ENCODE results near the gene KCTD4. TPM values are rescaled to one million over a fixed set of nuclear protein-coding genes. Genes with fewer than 3 reads are reported as not detected.

KCTD4 gene
- total and polyA plus RNA-seq, 8 donors, result 0.10 TPM; not detected in 7

DNA sequence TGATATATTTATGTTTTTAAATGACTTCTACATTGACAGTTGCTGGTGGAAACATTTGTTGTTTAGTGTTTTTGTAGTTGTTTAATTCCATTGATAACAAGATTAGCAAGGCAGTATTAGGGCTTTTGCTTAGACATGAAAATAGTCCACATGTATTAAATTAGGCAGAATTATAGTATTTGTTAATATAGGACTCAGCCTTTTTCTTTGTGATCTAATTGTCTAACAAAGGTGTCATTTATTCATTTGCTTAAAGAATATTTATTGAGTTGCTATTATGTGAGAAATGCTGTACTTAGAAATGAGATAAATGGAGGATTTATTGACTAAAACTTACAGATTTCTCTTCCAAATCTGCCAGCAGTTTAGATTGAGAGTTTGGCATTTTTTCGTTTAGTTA lies 41.7 kb upstream of the KCTD4 start:
- Histone ChIP-seq H3K4me1 (peaks cover 0 to 25% (median 19%) of the 10 kb centered on the region in 4 donors), H3K27ac (no peak overlapping the region), H3K4me3 (no peak overlapping the region), H3K27me3 (no peaks in the 10 kb centered on the region), H3K36me3 (peaks cover 0 to 2% (median 0%) of the 10 kb centered on the region in 4 donors), H3K9me3 (no peaks in the 10 kb centered on the region)
- TF ChIP-seq POLR2AphosphoS5 (IDR thresholded peaks at IDR 0.05) (no peak), POLR2A (IDR thresholded peaks at IDR 0.05) (no peak), EP300 (IDR thresholded peaks at IDR 0.05) (no peak)
- TF ChIP-seq, protein P1, sequence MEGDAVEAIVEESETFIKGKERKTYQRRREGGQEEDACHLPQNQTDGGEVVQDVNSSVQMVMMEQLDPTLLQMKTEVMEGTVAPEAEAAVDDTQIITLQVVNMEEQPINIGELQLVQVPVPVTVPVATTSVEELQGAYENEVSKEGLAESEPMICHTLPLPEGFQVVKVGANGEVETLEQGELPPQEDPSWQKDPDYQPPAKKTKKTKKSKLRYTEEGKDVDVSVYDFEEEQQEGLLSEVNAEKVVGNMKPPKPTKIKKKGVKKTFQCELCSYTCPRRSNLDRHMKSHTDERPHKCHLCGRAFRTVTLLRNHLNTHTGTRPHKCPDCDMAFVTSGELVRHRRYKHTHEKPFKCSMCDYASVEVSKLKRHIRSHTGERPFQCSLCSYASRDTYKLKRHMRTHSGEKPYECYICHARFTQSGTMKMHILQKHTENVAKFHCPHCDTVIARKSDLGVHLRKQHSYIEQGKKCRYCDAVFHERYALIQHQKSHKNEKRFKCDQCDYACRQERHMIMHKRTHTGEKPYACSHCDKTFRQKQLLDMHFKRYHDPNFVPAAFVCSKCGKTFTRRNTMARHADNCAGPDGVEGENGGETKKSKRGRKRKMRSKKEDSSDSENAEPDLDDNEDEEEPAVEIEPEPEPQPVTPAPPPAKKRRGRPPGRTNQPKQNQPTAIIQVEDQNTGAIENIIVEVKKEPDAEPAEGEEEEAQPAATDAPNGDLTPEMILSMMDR (IDR thresholded peaks at IDR 0.05), result no peak
- intact Hi-C loops (cut with DNase I; ENCODE audit: low total_unique reads), result no loop called here
- WGBS, 5 donors, result 84 to 93% (median 87%) methylated on average over 1 of the region's 1 CpG
- no peak for DNase-seq

DNA sequence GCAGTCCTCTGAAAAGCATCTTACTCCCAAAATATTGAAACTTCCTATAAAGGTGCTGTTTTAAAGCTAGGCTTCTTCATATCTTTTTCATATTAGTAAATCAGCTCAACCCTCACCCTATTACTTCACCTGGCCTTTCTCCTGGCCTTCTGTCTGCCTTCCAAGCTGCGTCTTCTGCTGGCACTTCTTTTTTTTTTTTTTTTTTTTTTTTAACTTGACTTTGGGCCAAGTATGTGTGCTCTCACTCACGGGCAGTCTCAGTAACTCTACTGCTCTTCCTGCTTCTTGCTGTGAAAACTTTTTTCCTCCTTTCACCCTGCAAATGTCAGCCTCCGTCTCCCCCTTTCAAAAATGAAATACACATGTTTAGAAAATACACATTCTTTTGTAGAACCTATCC lies 41.2 kb upstream of the KCTD4 start:
- H3K4me3 ChIP-seq, result no peak overlapping the region
- TF ChIP-seq, protein P1 (IDR thresholded peaks at IDR 0.05), result no peak
- TF ChIP-seq EP300 (IDR thresholded peaks at IDR 0.05), result no peak
- no peak for TF ChIP-seq POLR2AphosphoS5 (IDR thresholded peaks at IDR 0.05)
- no peak for TF ChIP-seq POLR2A (IDR thresholded peaks at IDR 0.05)
- no peaks in the 10 kb centered on the region for H3K27me3 ChIP-seq
- intact Hi-C loops (cut with DNase I; ENCODE audit: low total_unique reads), result no loop called here
- no peak overlapping the region for H3K27ac ChIP-seq
- peaks cover 0 to 25% (median 19%) of the 10 kb centered on the region in 4 donors for H3K4me1 ChIP-seq
- H3K36me3 ChIP-seq, result no peaks in the 10 kb centered on the region
- peak in 1 of 2 donors; percentile 47 for DNase-seq
- 5 to 15% (median 11%) methylated on average over 3 of the region's 3 CpGs for WGBS, 5 donors
- no peaks in the 10 kb centered on the region for H3K9me3 ChIP-seq

DNA sequence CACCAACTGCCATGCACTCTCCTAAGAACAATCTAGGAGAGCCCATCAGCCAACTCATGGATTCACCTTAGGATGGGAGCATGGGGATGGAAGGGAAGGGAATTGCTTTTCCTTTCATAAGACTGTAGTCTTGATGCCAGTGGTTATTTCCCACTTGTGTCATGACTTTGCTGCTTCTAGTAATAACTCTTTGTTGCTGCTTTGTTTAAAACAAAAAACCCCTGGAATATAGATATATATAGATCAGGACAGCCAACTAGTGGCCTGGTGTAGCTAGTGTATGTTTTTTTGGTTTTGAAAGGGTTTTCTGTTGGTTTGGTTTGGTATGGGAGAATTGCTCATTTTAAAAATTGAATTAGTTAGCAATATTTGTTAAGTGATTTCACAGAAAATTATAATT lies 39.3 kb upstream of the KCTD4 start:
- Histone ChIP-seq H3K36me3 (no peaks in the 10 kb centered on the region), H3K27ac (no peak overlapping the region), H3K4me3 (no peak overlapping the region), H3K4me1 (peaks cover 0 to 36% (median 22%) of the 10 kb centered on the region in 4 donors), H3K27me3 (no peaks in the 10 kb centered on the region), H3K9me3 (no peaks in the 10 kb centered on the region)
- no peak for DNase-seq
- TF ChIP-seq EP300 (IDR thresholded peaks at IDR 0.05) (no peak), POLR2A (IDR thresholded peaks at IDR 0.05) (no peak), POLR2AphosphoS5 (IDR thresholded peaks at IDR 0.05) (no peak)
- TF ChIP-seq, protein P1 (IDR thresholded peaks at IDR 0.05), result no peak
- intact Hi-C loops (cut with DNase I; ENCODE audit: low total_unique reads), result no loop called here

DNA sequence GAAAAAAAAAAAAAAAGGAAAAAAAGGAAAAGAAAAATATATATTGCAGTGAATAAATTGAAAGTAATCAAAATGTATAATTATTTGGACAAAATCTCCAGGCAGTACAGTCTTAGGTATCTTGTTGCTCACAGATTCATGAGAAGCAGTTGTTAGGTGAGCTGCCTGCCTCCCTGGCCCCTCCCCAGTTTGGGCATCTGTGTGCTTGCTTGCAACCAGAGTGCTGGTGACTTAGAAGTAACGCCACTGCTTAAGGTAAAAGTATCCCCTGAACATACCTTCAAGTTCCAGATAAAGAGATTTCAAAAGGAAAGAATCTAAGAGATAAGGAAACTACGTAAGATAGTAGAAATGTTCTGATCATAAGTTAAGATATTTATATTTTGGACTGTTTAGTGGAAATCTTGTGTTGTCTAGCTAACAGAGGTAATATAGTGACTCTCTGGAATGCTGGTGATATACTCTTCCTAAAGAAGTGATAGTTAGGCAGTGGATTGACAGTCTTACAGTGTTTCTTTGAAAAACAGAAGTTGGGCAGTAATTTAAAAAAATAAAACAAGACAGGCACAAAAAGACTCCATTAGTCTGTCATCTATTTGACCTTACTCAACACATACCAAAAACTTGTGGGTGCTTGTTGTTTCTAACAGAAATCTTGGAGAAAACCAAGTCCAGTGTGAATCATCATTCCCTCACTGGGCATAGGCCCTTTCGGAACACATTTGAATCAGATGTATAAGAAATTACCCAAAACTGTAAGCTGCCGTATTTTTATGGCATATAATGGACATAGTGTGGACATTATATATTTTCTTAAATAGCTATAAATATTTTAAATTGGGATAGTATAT lies 38.3 kb upstream of the KCTD4 start:
- TF ChIP-seq POLR2AphosphoS5 (IDR thresholded peaks at IDR 0.05) (no peak), POLR2A (IDR thresholded peaks at IDR 0.05) (no peak), EP300 (IDR thresholded peaks at IDR 0.05) (no peak)
- TF ChIP-seq, protein P1 (IDR thresholded peaks at IDR 0.05), result no peak
- H3K27me3 ChIP-seq, result no peaks in the 10 kb centered on the region
- no peaks in the 10 kb centered on the region for H3K9me3 ChIP-seq
- peaks cover 0 to 36% (median 22%) of the 10 kb centered on the region in 4 donors for H3K4me1 ChIP-seq
- no peak overlapping the region for H3K4me3 ChIP-seq
- no peak overlapping the region for H3K27ac ChIP-seq
- 84 to 92% (median 91%) methylated on average over 4 of the region's 4 CpGs for WGBS, 5 donors
- intact Hi-C loops (cut with DNase I; ENCODE audit: low total_unique reads), result no loop called here
- no peak for DNase-seq
- H3K36me3 ChIP-seq, result no peaks in the 10 kb centered on the region
